Central memory CD8-positive, alpha-beta T cell (primary cell): ENCODE results near the gene IFIT2.
A peak's percentile ranks its signal among the peaks of the same experiment; 100 is the strongest.

Source experiments
- ATAC-seq: fragments of 150-1000 bp; cut with Tn5 transposase; replicated peaks from 2 replicates; pipeline ENCODE4 v1.10.0; 2022; ENCODE audit warnings: mild to moderate bottlenecking, moderate FRiP score, moderate number of reproducible peaks; ENCODE audit not compliant: poor library complexity, severe bottlenecking; ENCODE audit errors: extremely low read depth
- DNase-seq, 2 donors: peaks; one replicate each; pipeline ENCODE4 v3.0.0; 2021; ENCODE audit warnings: low spot score in 2 of 2
- H3K27ac Mint-ChIP-seq: one replicate; pipeline ENCODE4 v1.8.0; 2022; ENCODE audit warnings: low read depth, mild to moderate bottlenecking, moderate library complexity, mixed read lengths
- H3K27me3 Mint-ChIP-seq: one replicate; pipeline ENCODE4 v1.8.0; 2022; ENCODE audit warnings: mixed read lengths
- H3K36me3 Mint-ChIP-seq: one replicate; pipeline ENCODE4 v1.8.0; 2022; ENCODE audit warnings: mild to moderate bottlenecking, moderate library complexity, mixed read lengths; ENCODE audit not compliant: insufficient read depth
- H3K4me1 Mint-ChIP-seq: one replicate; pipeline ENCODE4 v1.8.0; 2022; ENCODE audit warnings: mixed read lengths
- H3K4me3 Mint-ChIP-seq: one replicate; pipeline ENCODE4 v1.8.0; 2022; ENCODE audit warnings: mild to moderate bottlenecking, moderate library complexity, mixed read lengths
- H3K9me3 Mint-ChIP-seq: one replicate; pipeline ENCODE4 v1.8.0; 2022; ENCODE audit warnings: mixed read lengths

IFIT2 gene

GRCh38 chr10:89304026-89304425 is 2.2 kb downstream of the IFIT2 start:
- Mint-ChIP-seq H3K4me3 (peak overlapping the region; percentile 91), H3K4me1 (peaks cover 41% of the 10 kb centered on the region), H3K27ac (peak overlapping the region; percentile 97), H3K27me3 (no peaks in the 10 kb centered on the region), H3K9me3 (no peaks in the 10 kb centered on the region), H3K36me3 (peaks cover 42% of the 10 kb centered on the region)
- ATAC-seq (no peak), DNase-seq (no peak)

GRCh38 chr10:89304446-89304845 is 2.6 kb downstream of the IFIT2 start:
- no peak for ATAC-seq
- Mint-ChIP-seq H3K36me3 (peaks cover 46% of the 10 kb centered on the region), H3K27me3 (no peaks in the 10 kb centered on the region), H3K4me3 (peak overlapping the region; percentile 91), H3K9me3 (no peaks in the 10 kb centered on the region), H3K4me1 (peaks cover 41% of the 10 kb centered on the region), H3K27ac (no peak overlapping the region)
- no peak for DNase-seq

- ATAC-seq (no peak), DNase-seq (no peak)
- H3K27ac Mint-ChIP-seq, result peak overlapping the region; percentile 61
- H3K4me1 Mint-ChIP-seq, result peaks cover 41% of the 10 kb centered on the region
- peaks cover 51% of the 10 kb centered on the region for H3K36me3 Mint-ChIP-seq
- H3K4me3 Mint-ChIP-seq, result no peak overlapping the region
- no peaks in the 10 kb centered on the region for H3K9me3 Mint-ChIP-seq
- no peaks in the 10 kb centered on the region for H3K27me3 Mint-ChIP-seq
Measured at GRCh38 chr10:89304925-89305324, 3.1 kb downstream of the IFIT2 start.

- peaks cover 53% of the 10 kb centered on the region for H3K36me3 Mint-ChIP-seq
- H3K4me1 Mint-ChIP-seq, result peaks cover 39% of the 10 kb centered on the region
- no peak for DNase-seq
- H3K4me3 Mint-ChIP-seq, result no peak overlapping the region
- ATAC-seq, result no peak
- peak overlapping the region; percentile 61 for H3K27ac Mint-ChIP-seq
- no peaks in the 10 kb centered on the region for H3K9me3 Mint-ChIP-seq
- no peaks in the 10 kb centered on the region for H3K27me3 Mint-ChIP-seq
Measured at GRCh38 chr10:89305766-89306433, 4.1 kb downstream of the IFIT2 start.

- H3K27me3 Mint-ChIP-seq, result no peaks in the 10 kb centered on the region
- no peak for ATAC-seq
- H3K36me3 Mint-ChIP-seq, result peaks cover 49% of the 10 kb centered on the region
- H3K4me1 Mint-ChIP-seq, result peaks cover 35% of the 10 kb centered on the region
- H3K27ac Mint-ChIP-seq, result no peak overlapping the region
- no peak overlapping the region for H3K4me3 Mint-ChIP-seq
- H3K9me3 Mint-ChIP-seq, result no peaks in the 10 kb centered on the region
- no peak for DNase-seq
Measured at GRCh38 chr10:89306434-89307268, 4.8 kb downstream of the IFIT2 start.

- H3K9me3 Mint-ChIP-seq, result no peaks in the 10 kb centered on the region
- no peaks in the 10 kb centered on the region for H3K27me3 Mint-ChIP-seq
- no peak for DNase-seq
- ATAC-seq, result no peak
- H3K27ac Mint-ChIP-seq, result no peak overlapping the region
- H3K36me3 Mint-ChIP-seq, result peaks cover 44% of the 10 kb centered on the region
- no peak overlapping the region for H3K4me3 Mint-ChIP-seq
- H3K4me1 Mint-ChIP-seq, result peaks cover 31% of the 10 kb centered on the region
Measured at GRCh38 chr10:89307269-89307577, 5.4 kb downstream of the IFIT2 start.

- ATAC-seq (no peak), DNase-seq (no peak)
- H3K4me1 Mint-ChIP-seq, result peaks cover 20% of the 10 kb centered on the region
- H3K27ac Mint-ChIP-seq, result peak overlapping the region; percentile 19
- H3K27me3 Mint-ChIP-seq, result no peaks in the 10 kb centered on the region
- H3K9me3 Mint-ChIP-seq, result no peaks in the 10 kb centered on the region
- H3K4me3 Mint-ChIP-seq, result no peak overlapping the region
- peaks cover 41% of the 10 kb centered on the region for H3K36me3 Mint-ChIP-seq
Measured at GRCh38 chr10:89308266-89308665, 6.4 kb downstream of the IFIT2 start.

- ATAC-seq (no peak), DNase-seq (no peak)
- Mint-ChIP-seq H3K27me3 (no peaks in the 10 kb centered on the region), H3K27ac (no peak overlapping the region), H3K36me3 (peaks cover 41% of the 10 kb centered on the region), H3K4me1 (peaks cover 16% of the 10 kb centered on the region), H3K9me3 (no peaks in the 10 kb centered on the region), H3K4me3 (no peak overlapping the region)
Measured at GRCh38 chr10:89308736-89309135, 6.9 kb downstream of the IFIT2 start.

- Mint-ChIP-seq H3K27me3 (no peaks in the 10 kb centered on the region), H3K4me1 (peaks cover 9% of the 10 kb centered on the region), H3K27ac (no peak overlapping the region), H3K36me3 (peaks cover 38% of the 10 kb centered on the region), H3K9me3 (no peaks in the 10 kb centered on the region), H3K4me3 (no peak overlapping the region)
- no peak for ATAC-seq
- no peak for DNase-seq
Measured at GRCh38 chr10:89309156-89310055, 7.6 kb downstream of the IFIT2 start.

- H3K27ac Mint-ChIP-seq, result no peak overlapping the region
- H3K4me3 Mint-ChIP-seq, result no peak overlapping the region
- H3K27me3 Mint-ChIP-seq, result no peaks in the 10 kb centered on the region
- peaks cover 38% of the 10 kb centered on the region for H3K36me3 Mint-ChIP-seq
- H3K9me3 Mint-ChIP-seq, result no peaks in the 10 kb centered on the region
- DNase-seq (no peak), ATAC-seq (no peak)
- peaks cover under 1% of the 10 kb centered on the region for H3K4me1 Mint-ChIP-seq
Measured at GRCh38 chr10:89310056-89310893, 8.4 kb downstream of the IFIT2 start.

GRCh38 chr10:89312973-89313372 is 11.1 kb downstream of the IFIT2 start:
- peaks cover 16% of the 10 kb centered on the region for H3K36me3 Mint-ChIP-seq
- DNase-seq, result no peak
- ATAC-seq, result no peak
- peaks cover 6% of the 10 kb centered on the region for H3K9me3 Mint-ChIP-seq
- H3K4me3 Mint-ChIP-seq, result no peak overlapping the region
- H3K27me3 Mint-ChIP-seq, result peaks cover 19% of the 10 kb centered on the region
- H3K4me1 Mint-ChIP-seq, result no peaks in the 10 kb centered on the region
- H3K27ac Mint-ChIP-seq, result no peak overlapping the region

GRCh38 chr10:89314676-89315075 is 12.8 kb downstream of the IFIT2 start:
- no peak for DNase-seq
- peaks cover 6% of the 10 kb centered on the region for H3K36me3 Mint-ChIP-seq
- peaks cover 6% of the 10 kb centered on the region for H3K9me3 Mint-ChIP-seq
- no peak overlapping the region for H3K4me3 Mint-ChIP-seq
- H3K4me1 Mint-ChIP-seq, result no peaks in the 10 kb centered on the region
- peaks cover 37% of the 10 kb centered on the region for H3K27me3 Mint-ChIP-seq
- no peak overlapping the region for H3K27ac Mint-ChIP-seq
- ATAC-seq, result no peak
